ENCODE measurements around the gene WFDC8. TPM values are rescaled to one million over a fixed set of nuclear protein-coding genes. Genes with fewer than 3 reads are reported as not detected.

WFDC8 gene
- total RNA-seq, 1 donor from 2014 or later, result not detected

DNA sequence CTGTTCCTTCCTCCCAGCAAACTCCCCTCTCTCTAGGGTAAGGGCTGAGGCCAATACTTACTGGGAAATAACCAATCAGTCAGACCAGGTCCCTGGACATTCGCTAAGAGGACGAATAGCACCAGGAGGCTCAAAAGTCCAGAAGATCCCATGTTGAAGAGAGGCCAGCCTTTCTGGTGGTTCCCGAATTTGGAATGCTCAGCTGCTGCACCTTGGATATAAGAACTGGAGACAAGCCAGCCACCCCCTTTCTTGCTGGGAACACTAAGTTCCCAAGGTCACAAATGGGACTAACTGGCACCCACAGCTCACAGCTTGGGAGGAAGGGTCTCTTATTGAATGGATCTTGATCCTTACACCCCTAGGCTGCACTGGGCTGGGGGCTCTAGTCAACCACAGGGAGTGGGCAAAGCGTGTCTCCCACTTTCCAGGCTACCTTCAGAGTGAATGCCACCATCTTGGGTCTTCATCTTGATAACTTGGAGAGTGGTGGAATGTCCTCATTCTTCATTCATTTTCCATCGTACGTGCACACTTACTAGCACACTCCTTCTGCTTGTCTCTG is 31.8 kb downstream of the WFDC8 start, which contains the start of gene EPPIN:
TSS of gene EPPIN (minus strand) at position 196 of the 565 bp plus-strand sequence. CDS start at position 152, 44 bp downstream.
- H3K4me1 Mint-ChIP-seq, result no peaks in the 10 kb centered on the region
- DNase-seq (ENCODE audit: low spot score in 2 of 2, unreplicated experiment in 2 of 2), result no peak
- peaks cover 48% of the 10 kb centered on the region for H3K27me3 Mint-ChIP-seq (ENCODE audit: low read depth)
- no peak within 1 kb of the TSS for H3K4me3 Mint-ChIP-seq
- TF ChIP-seq, protein P1, sequence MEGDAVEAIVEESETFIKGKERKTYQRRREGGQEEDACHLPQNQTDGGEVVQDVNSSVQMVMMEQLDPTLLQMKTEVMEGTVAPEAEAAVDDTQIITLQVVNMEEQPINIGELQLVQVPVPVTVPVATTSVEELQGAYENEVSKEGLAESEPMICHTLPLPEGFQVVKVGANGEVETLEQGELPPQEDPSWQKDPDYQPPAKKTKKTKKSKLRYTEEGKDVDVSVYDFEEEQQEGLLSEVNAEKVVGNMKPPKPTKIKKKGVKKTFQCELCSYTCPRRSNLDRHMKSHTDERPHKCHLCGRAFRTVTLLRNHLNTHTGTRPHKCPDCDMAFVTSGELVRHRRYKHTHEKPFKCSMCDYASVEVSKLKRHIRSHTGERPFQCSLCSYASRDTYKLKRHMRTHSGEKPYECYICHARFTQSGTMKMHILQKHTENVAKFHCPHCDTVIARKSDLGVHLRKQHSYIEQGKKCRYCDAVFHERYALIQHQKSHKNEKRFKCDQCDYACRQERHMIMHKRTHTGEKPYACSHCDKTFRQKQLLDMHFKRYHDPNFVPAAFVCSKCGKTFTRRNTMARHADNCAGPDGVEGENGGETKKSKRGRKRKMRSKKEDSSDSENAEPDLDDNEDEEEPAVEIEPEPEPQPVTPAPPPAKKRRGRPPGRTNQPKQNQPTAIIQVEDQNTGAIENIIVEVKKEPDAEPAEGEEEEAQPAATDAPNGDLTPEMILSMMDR (IDR thresholded peaks at IDR 0.05; ENCODE audit: unreplicated experiment), result no peak
- no peak within 1 kb of the TSS for H3K27ac Mint-ChIP-seq
- no peaks in the 10 kb centered on the region for H3K36me3 Mint-ChIP-seq
- H3K9me3 Mint-ChIP-seq, result no peaks in the 10 kb centered on the region

DNA sequence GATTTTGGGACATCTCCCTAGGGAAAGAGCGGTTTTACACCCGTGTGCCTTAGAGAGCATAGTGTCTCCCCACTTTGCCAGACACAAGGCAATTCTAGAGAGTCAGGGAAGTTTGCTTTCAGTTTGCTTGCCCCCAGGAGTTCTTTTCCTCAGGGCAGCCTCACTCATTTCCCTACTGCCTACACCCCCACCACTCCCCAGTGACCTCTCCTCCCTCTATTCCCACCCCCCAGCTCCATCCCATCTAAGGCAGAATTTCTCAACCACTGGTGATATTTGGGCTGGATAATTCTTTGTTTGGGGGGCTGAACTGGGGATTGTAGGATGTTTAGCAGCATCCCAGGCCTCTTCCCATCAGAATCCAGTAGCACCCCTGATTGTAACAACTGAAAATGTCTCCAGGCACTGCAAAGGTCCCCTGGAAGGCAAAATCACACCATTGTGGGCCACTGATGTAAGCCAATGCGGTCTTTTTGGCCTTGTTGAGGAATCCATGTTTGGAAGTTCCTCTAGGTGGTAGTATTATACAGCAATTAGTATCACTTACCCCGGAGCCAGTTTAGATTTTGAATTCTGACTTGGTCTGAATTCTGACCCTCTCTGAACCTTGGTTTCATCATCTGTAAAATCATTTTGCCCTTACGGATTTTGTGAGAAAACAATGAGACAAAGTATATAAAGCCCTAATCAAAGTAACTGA is 33.2 kb downstream of the WFDC8 start:
- no peaks in the 10 kb centered on the region for H3K4me1 Mint-ChIP-seq
- no peaks in the 10 kb centered on the region for H3K9me3 Mint-ChIP-seq
- no peaks in the 10 kb centered on the region for H3K36me3 Mint-ChIP-seq
- peaks cover 55% of the 10 kb centered on the region for H3K27me3 Mint-ChIP-seq (ENCODE audit: low read depth)
- no peak overlapping the region for H3K4me3 Mint-ChIP-seq
- TF ChIP-seq, protein P1 (IDR thresholded peaks at IDR 0.05; ENCODE audit: unreplicated experiment), result no peak
- no peak overlapping the region for H3K27ac Mint-ChIP-seq
- no peak for DNase-seq (ENCODE audit: low spot score in 2 of 2, unreplicated experiment in 2 of 2)

DNA sequence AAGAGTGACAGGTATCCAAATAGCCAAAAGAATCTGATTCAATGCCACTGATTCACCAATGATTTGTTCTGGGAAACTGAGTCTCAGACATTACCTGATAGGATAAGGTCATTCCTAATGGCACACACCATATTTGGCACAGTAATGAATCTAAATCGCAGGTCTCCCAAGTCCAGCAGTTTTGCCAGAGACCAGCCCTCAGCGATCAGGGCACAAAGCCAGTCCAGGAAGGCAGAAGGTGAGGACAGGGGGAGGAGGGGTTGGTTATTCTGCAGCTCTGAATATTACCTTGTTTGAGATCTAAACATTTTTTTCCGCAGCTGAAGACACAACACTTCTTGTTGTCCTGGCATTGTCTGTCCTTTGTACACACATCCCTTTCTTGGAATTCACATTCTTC is 33.7 kb downstream of the WFDC8 start:
- no peaks in the 10 kb centered on the region for H3K4me1 Mint-ChIP-seq
- no peak overlapping the region for H3K4me3 Mint-ChIP-seq
- TF ChIP-seq, protein P1 (IDR thresholded peaks at IDR 0.05; ENCODE audit: unreplicated experiment), result no peak
- no peak for DNase-seq (ENCODE audit: low spot score in 2 of 2, unreplicated experiment in 2 of 2)
- H3K9me3 Mint-ChIP-seq, result no peaks in the 10 kb centered on the region
- no peaks in the 10 kb centered on the region for H3K36me3 Mint-ChIP-seq
- H3K27ac Mint-ChIP-seq, result no peak overlapping the region
- peaks cover 57% of the 10 kb centered on the region for H3K27me3 Mint-ChIP-seq (ENCODE audit: low read depth)

DNA sequence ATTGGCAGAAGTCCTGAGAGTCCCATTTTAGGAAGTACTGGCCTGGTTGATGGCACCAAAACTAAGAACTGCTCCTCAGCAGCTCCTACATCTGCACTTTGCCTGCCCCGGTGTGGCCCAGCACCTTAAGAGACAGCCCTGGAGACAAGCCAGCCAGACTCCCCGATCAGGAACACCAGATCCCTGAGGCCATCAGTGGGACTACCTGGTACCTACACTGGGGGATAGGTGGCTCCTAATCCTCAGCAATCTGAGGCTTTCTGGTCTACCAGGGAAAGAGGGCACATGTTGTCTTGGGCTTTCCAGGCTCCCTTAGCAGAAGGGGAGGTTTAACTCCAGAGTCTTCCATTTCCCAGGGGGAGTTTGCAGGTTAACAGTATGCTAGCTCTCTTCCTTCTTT is 39.7 kb downstream of the WFDC8 start, which contains the start of gene WFDC6:
TSS of gene WFDC6 (minus strand) at position 101 of the 400 bp plus-strand sequence. CDS start at position 26, 75 bp downstream.
- H3K36me3 Mint-ChIP-seq, result no peaks in the 10 kb centered on the region

DNA sequence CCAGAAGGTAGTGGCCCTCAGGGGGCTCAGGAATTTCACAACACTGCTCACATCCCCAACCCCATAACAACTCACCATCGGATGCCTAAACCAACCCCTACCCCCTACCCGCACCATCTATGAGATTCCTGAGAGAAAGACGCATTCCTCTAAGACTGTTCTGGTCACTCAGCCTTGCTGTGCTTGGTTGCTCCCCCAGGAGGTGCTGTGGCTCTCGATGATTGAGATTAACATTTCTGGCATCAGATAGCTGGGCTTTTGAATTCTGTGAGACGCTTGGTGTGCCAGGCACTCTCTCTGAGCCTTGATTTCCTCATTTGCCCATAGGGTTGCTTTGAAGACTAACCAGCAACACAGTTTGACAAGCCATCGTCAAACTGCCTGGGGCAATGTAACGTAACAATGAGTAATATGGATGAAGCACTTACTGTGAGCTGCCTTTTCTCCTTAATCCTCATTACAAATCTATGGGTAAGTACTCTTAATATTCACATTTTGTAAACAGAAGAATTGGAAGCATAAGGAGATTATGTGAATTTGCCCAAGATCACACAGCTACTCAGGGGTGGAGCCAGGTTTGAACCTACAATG is 40.8 kb downstream of the WFDC8 start:
- Mint-ChIP-seq H3K4me1 (no peaks in the 10 kb centered on the region), H3K27ac (no peak overlapping the region), H3K36me3 (no peaks in the 10 kb centered on the region), H3K4me3 (no peak overlapping the region), H3K27me3 (ENCODE audit: low read depth) (peaks cover 49% of the 10 kb centered on the region), H3K9me3 (no peaks in the 10 kb centered on the region)
- DNase-seq (ENCODE audit: low spot score in 2 of 2, unreplicated experiment in 2 of 2), result no peak
- TF ChIP-seq, protein P1 (IDR thresholded peaks at IDR 0.05; ENCODE audit: unreplicated experiment), result no peak

More for the DNA sequence above, 39.7 kb downstream of the WFDC8 start, which contains the start of gene WFDC6:
- H3K4me1 Mint-ChIP-seq, result no peaks in the 10 kb centered on the region
- no peak for DNase-seq (ENCODE audit: low spot score in 2 of 2, unreplicated experiment in 2 of 2)
- H3K4me3 Mint-ChIP-seq, result no peak within 1 kb of the TSS
- H3K27me3 Mint-ChIP-seq (ENCODE audit: low read depth), result peaks cover 57% of the 10 kb centered on the region
- H3K27ac Mint-ChIP-seq, result no peak within 1 kb of the TSS
- TF ChIP-seq, protein P1 (IDR thresholded peaks at IDR 0.05; ENCODE audit: unreplicated experiment), result no peak
- no peaks in the 10 kb centered on the region for H3K9me3 Mint-ChIP-seq

Measured in mesothelial cell of epicardium (in vitro differentiated cells).